Stimulated activated effector memory CD8-positive, alpha-beta T cell treated with anti-CD3 and anti-CD28 coated beads, Interleukin-12 subunit alpha, Interleukin-12 subunit beta, amount 100 ng/mL, for 72 hours (primary cell): ENCODE data around the gene AGAP1.

Experiments
- ATAC-seq: fragments of 150-1000 bp; cut with Tn5 transposase; 2 replicates; pipeline ENCODE4 v1.10.0; 2021
- DNase-seq, 2 donors: peaks; one replicate each; pipeline ENCODE4 v3.0.0; 2021 to 2022; ENCODE audit warnings: low spot score in 2 of 2
- H3K27ac Mint-ChIP-seq: one replicate; pipeline ENCODE4 v1.8.0; 2022; ENCODE audit warnings: mild to moderate bottlenecking, mixed read lengths
- H3K36me3 Mint-ChIP-seq: one replicate; pipeline ENCODE4 v1.8.0; 2022; ENCODE audit warnings: mild to moderate bottlenecking, mixed read lengths
- H3K4me1 Mint-ChIP-seq: one replicate; pipeline ENCODE4 v1.8.0; 2022; ENCODE audit warnings: mixed read lengths
- H3K4me3 Mint-ChIP-seq: one replicate; pipeline ENCODE4 v1.8.0; 2022; ENCODE audit warnings: mild to moderate bottlenecking, mixed read lengths
- H3K9me3 Mint-ChIP-seq: one replicate; pipeline ENCODE4 v1.8.0; 2022; ENCODE audit warnings: mixed read lengths

Gene AGAP1

DNA sequence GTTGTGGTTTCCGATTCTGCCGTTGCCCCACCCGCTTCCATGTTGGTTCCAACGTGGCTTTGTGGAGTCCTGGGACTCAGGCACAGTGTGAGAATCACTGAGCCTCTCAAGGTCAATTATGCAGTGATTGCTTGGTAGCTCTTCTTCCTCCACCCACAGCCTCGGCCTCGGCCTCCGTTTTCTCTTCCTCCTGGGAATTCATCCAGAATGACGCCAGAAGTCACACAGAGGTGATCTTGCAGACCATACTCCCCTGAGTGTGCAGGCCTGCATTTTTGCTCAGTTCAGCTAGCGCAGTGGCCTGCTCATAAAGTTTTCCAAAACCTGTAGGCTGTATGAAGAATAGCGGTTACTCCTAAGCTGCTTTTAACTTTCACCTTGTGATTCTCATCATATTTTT is 401.0 kb downstream of the AGAP1 start:
- no peak overlapping the region for H3K27ac Mint-ChIP-seq
- DNase-seq (no peak), ATAC-seq (no peak)
- H3K4me1 Mint-ChIP-seq = no peaks in the 10 kb centered on the region
- no peak overlapping the region for H3K4me3 Mint-ChIP-seq
- H3K36me3 Mint-ChIP-seq = no peaks in the 10 kb centered on the region
- H3K9me3 Mint-ChIP-seq = no peaks in the 10 kb centered on the region

DNA sequence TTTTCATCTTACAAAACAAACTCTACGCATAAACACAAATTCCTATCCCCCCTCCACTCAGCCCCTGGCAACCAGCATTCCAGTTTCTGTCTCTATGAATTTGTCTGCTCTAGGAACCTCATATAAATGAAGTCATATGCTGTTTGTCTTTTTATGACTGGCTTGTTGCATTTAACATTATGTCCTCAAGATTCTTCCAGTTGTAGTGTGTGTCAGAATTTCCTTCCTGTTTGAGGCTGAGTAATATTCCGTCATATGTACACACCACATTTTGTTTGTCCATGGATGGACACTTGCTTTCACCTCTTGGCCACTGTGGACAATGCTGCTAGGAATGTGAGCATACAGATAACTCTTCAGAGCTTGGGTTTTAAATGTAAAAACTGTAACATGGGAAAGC is 402.2 kb downstream of the AGAP1 start:
- H3K36me3 Mint-ChIP-seq = no peaks in the 10 kb centered on the region
- H3K9me3 Mint-ChIP-seq = no peaks in the 10 kb centered on the region
- H3K4me3 Mint-ChIP-seq = no peak overlapping the region
- DNase-seq (no peak), ATAC-seq (no peak)
- no peak overlapping the region for H3K27ac Mint-ChIP-seq
- no peaks in the 10 kb centered on the region for H3K4me1 Mint-ChIP-seq

DNA sequence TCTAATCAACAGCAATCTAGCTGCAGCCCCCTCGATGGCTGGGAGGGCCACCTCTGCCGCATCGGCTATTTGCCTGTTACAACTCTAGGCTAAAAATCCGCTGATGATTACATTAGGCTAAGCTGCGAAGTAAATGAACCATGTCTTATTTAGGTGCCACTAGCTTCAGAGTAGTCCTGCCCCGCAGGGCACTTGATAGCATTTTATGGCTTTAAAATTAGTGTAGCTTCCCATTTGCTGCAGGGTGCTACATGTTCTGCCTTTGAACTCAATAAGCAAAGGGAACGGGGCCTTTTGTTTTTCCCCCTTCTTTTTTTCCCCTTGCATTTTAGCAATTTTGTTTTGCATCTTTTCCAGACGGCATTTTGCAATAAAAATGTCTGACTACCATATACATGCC is 404.1 kb downstream of the AGAP1 start:
- no peak for ATAC-seq
- H3K9me3 Mint-ChIP-seq = no peaks in the 10 kb centered on the region
- no peak for DNase-seq
- no peaks in the 10 kb centered on the region for H3K4me1 Mint-ChIP-seq
- H3K4me3 Mint-ChIP-seq = no peak overlapping the region
- H3K27ac Mint-ChIP-seq = no peak overlapping the region
- H3K36me3 Mint-ChIP-seq = no peaks in the 10 kb centered on the region

DNA sequence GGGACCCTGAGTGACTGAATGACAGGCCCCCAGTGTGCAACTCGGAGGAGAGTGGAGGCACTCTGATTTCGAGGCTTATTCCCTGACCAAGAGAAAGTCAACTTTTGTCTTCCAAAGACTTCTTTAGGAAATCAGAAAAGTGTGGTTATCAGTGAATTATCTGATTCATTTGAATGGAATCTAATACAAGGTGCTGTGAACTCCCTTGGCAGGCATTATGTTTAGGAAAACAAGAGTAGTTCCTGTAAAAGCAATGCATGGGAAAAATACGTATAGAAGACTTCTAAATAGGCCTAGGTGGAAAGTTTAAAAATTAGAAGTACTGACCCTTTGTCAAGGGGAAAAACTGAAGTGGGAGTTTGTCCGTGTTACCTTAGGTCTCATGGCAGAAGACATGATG is 404.9 kb downstream of the AGAP1 start:
- no peaks in the 10 kb centered on the region for H3K4me1 Mint-ChIP-seq
- no peak overlapping the region for H3K4me3 Mint-ChIP-seq
- ATAC-seq = no peak
- H3K9me3 Mint-ChIP-seq = no peaks in the 10 kb centered on the region
- no peak overlapping the region for H3K27ac Mint-ChIP-seq
- H3K36me3 Mint-ChIP-seq = no peaks in the 10 kb centered on the region
- DNase-seq = no peak

DNA sequence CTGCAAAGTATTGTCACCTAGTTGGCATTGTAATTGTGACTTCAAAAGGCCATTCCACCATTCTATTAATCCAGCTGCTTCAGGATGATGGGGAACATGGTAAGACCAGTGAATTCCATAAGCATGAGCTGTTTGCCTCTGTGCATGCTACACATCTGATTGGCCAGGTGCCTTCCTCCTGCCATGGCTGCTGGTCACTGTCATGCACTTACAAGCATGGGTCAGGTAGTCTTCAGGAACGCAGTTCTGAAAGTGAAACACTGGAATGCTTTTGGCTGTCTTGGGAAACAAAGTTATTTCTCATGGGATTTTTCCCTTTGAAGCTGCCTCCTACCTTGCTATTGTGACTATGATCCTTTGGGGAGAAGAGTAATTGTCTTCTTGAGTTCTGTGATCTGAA is 406.8 kb downstream of the AGAP1 start:
- no peak for ATAC-seq
- H3K4me1 Mint-ChIP-seq = no peaks in the 10 kb centered on the region
- H3K4me3 Mint-ChIP-seq = no peak overlapping the region
- H3K36me3 Mint-ChIP-seq = no peaks in the 10 kb centered on the region
- H3K9me3 Mint-ChIP-seq = no peaks in the 10 kb centered on the region
- DNase-seq = no peak
- no peak overlapping the region for H3K27ac Mint-ChIP-seq

DNA sequence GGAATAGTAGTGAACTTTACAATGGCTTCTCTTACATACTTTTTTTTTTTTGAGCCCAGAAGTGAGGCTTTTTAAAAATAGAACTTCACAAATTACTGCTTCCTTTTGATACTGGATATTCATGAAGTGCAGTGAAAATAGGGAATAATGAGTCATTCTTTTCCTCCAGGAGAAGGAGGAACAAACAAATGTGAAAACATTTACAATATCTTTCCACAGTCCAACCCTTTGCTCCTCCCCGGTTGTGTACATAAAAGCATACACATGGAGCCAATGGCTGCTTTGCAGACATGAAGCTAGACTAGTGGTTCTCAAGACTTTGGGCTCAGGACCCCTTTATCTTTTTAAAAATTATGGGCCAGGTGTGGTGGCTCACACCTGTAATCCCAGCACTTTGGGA is 407.4 kb downstream of the AGAP1 start:
- H3K27ac Mint-ChIP-seq = no peak overlapping the region
- no peaks in the 10 kb centered on the region for H3K4me1 Mint-ChIP-seq
- no peaks in the 10 kb centered on the region for H3K9me3 Mint-ChIP-seq
- no peak overlapping the region for H3K4me3 Mint-ChIP-seq
- H3K36me3 Mint-ChIP-seq = no peaks in the 10 kb centered on the region
- DNase-seq = no peak
- ATAC-seq = no peak

DNA sequence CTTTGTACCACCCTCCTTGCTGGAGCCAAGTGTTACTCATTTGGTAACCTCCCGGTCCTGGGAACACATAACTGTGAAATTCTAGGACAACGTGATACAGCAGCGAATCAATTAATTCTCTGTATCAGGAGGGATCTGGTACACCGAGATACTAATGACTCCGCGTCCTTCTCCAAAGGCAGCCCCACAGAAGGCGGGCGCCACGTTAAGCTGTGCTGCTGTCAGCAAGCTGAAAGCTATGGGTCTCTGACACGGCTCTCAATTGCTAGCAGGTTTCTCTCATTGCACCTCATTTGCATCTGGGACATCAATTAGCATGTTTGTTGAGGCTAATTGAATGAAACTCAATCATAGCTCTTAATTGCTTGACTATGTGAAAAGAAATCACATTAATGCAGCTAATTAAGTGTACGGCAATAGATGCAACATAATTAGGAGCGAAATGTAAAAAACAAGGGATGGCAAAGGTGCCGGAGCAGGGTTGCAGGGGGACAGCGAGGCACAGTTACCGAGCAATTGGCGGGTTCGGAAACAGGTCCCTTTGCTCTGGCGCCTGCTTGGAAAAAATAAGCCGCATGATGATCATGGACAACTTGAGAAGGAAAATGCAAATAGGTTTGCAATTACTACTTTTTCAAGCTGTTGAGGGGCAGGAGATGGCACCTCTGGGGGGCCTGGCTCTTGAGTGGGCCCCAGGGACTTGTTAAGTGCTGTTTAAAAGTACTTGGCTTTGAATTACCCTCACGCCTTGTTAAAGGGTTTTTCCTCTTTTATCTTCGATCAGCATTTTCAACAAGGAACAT is 410.1 kb downstream of the AGAP1 start:
- ATAC-seq (no peak), DNase-seq (no peak)
- no peak overlapping the region for H3K27ac Mint-ChIP-seq
- no peaks in the 10 kb centered on the region for H3K9me3 Mint-ChIP-seq
- H3K36me3 Mint-ChIP-seq = peaks cover 9% of the 10 kb centered on the region
- H3K4me3 Mint-ChIP-seq = no peak overlapping the region
- H3K4me1 Mint-ChIP-seq = peaks cover 5% of the 10 kb centered on the region

DNA sequence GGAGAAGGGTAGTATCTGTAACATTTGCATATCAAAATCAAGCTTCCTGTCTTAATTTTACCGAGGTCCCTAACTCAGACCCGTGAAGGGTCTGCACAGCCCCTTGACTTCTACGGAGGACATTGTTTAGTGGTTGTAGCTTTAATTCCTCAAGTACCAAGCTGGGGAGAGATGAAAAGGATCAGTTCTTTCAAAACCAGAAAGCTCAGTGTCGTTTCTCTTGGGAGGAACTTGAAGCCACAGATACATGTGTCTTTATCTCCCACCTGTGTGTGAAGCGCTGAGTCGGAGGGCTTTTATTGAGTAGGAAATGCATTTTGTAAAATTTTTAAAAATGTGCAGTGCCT is 410.7 kb downstream of the AGAP1 start:
- Mint-ChIP-seq H3K4me1 (peaks cover 5% of the 10 kb centered on the region), H3K9me3 (no peaks in the 10 kb centered on the region), H3K27ac (no peak overlapping the region), H3K36me3 (peaks cover 9% of the 10 kb centered on the region), H3K4me3 (no peak overlapping the region)
- ATAC-seq = no peak
- DNase-seq = no peak

DNA sequence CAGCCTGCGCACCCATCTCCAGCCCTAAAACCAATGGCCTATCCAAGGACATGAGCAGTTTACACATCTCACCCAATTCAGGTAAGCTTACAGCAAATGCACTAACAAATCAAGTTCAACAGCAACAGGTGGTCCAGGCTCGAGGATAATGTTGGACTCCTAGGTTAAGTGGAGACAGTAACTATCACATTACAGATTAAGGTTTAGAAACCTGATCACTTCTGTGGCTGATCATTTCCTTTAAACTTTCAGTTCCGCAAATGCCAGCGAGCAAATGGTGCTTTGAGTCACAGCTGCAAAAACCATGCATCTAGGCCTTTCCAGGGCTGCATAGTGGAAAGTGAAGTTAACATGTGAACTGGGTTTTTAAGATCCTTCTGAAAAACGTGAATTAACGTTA is 415.0 kb downstream of the AGAP1 start:
- no peak overlapping the region for H3K27ac Mint-ChIP-seq
- H3K4me3 Mint-ChIP-seq = no peak overlapping the region
- peaks cover 9% of the 10 kb centered on the region for H3K36me3 Mint-ChIP-seq
- H3K9me3 Mint-ChIP-seq = no peaks in the 10 kb centered on the region
- ATAC-seq (no peak), DNase-seq (no peak)
- H3K4me1 Mint-ChIP-seq = peaks cover 5% of the 10 kb centered on the region

DNA sequence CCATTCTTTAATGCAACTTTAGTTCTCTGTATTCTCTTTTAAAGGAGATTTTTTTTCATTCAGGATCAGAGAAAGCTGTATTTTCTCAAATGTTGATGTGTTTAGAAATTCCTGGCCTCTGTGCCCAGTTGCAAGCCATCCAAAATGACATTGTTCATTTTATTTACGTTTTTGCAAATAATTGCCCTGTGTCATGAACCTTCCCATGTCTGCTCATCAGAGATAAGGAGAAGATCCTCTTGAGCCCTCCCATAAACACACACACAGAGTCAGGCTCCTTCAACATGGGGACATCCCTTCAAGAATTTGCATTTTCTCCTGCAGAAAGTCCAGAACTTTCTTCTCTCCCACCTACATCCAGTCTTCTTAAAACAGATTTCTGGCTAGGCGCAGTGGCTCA is 415.5 kb downstream of the AGAP1 start:
- Mint-ChIP-seq H3K9me3 (no peaks in the 10 kb centered on the region), H3K36me3 (peaks cover 13% of the 10 kb centered on the region), H3K4me1 (peaks cover 5% of the 10 kb centered on the region), H3K4me3 (no peak overlapping the region), H3K27ac (no peak overlapping the region)
- DNase-seq (no peak), ATAC-seq (no peak)

DNA sequence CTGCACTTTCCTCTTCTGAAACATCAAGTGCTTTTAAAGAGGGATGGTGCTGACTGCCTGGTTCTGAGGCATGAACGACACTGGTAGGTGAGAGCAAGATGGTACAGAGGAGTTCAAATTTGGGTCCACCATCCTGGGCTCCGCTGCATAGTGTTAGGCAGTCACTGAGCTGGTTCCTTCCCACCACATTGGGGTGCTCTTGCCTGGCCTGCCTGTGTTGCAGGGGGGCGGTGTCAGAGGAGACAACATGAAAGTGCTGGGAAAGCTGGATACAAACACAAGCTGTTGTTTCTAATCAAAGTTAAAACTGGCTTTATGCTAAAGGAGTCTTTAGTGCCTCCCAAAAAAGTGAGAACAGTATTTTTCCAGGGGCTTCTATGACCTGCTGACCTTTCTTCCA is 416.2 kb downstream of the AGAP1 start:
- DNase-seq (no peak), ATAC-seq (no peak)
- Mint-ChIP-seq H3K36me3 (peaks cover 19% of the 10 kb centered on the region), H3K4me1 (peaks cover 5% of the 10 kb centered on the region), H3K27ac (no peak overlapping the region), H3K4me3 (no peak overlapping the region), H3K9me3 (peaks cover 4% of the 10 kb centered on the region)

DNA sequence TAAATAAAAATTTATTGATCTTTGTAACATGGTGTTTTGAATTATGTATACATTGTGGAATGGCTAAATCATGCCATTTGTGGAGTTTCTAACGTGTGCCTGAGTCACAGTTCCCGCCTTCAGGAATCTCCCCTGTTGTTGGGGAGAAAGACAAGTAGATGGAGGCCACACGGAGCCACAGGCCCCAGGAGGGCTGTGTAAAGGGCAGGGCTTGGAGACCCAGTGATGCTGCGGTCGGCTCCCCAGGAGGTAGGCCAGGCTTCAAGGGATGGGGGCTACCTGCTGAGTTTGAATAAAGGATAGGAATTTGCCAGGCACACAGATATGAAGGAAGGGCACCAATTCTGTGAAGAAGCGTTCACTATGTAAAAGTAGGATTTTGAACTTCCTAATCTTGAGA is 417.3 kb downstream of the AGAP1 start:
- Mint-ChIP-seq H3K9me3 (peaks cover 7% of the 10 kb centered on the region), H3K4me3 (no peak overlapping the region), H3K4me1 (peaks cover 5% of the 10 kb centered on the region), H3K27ac (no peak overlapping the region), H3K36me3 (peaks cover 26% of the 10 kb centered on the region)
- DNase-seq (no peak), ATAC-seq (no peak)

DNA sequence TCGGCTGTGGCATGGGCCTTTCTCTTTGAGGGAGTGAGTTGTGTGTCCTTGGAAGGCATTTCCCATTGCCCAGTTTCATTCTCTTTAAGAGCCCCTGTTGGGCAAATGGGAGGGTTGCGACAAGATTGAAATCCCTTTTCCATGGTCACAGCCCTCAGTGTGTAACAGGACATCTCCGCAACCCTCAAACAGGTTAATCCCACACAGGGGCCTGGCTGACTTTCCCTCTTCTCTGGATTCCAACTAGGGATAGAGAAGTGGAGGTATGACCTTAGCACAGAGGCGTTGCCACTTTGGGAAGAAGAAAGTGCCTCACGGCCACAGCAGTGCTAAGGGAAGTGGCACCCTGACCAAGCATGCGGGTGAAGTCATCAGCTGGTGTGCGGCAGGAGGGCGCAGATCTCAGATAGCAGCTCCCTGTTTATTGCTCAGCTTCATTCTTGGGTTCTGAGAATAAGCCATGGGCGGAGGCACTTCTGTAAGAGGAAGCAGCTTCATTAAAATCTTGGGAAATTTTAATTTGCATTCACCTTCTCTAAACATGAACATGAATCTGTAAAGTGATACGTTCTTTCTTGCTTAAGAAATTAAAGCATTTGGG is 417.9 kb downstream of the AGAP1 start:
- no peak for ATAC-seq
- no peak for DNase-seq
- Mint-ChIP-seq H3K4me3 (no peak overlapping the region), H3K9me3 (peaks cover 7% of the 10 kb centered on the region), H3K36me3 (peaks cover 26% of the 10 kb centered on the region), H3K27ac (no peak overlapping the region), H3K4me1 (peaks cover 5% of the 10 kb centered on the region)

DNA sequence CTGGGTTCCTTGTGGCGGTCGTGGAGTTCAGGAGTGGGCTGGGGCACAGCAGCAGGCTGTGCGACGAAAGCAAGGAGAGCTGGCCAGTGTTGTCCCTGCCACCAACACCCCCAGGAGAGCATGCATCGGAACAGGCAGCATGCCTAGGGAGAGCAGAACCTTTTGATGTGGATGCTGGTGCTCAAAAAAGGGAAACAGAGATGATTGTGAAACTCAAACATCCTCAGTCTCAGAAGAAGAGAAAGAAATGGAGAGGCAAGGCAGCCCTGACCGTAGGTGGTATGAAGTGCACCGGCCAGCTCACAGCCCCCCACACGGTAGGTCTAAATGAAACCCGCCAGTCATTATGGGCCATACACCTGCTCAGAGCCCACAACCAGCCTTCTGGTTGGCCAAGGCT is 420.9 kb downstream of the AGAP1 start:
- ATAC-seq (no peak), DNase-seq (no peak)
- H3K36me3 Mint-ChIP-seq = peaks cover 17% of the 10 kb centered on the region
- no peaks in the 10 kb centered on the region for H3K4me1 Mint-ChIP-seq
- H3K27ac Mint-ChIP-seq = no peak overlapping the region
- no peak overlapping the region for H3K4me3 Mint-ChIP-seq
- peaks cover 7% of the 10 kb centered on the region for H3K9me3 Mint-ChIP-seq

DNA sequence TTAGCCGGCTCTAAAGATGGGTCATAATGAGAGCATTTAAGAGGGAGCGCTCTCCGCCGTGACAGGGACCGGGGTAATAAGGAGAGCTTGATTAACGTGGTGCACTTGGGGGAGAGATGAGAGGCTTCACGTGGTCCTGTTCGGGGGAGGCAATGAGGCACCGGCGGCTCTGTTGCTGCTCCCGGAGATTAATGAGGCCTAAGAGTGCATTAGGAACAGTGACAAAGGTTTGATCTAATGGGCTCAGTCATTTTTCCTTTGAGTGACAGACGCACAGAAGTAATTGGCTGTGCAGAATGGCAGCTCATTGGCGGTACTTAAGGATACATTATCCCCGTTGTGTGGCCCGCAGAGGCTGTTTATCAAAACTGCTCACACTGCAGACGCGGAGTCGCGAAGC is 423.7 kb downstream of the AGAP1 start:
- Mint-ChIP-seq H3K4me3 (no peak overlapping the region), H3K27ac (no peak overlapping the region), H3K36me3 (peaks cover 17% of the 10 kb centered on the region), H3K4me1 (no peaks in the 10 kb centered on the region), H3K9me3 (peaks cover 7% of the 10 kb centered on the region)
- ATAC-seq (no peak), DNase-seq (no peak)

DNA sequence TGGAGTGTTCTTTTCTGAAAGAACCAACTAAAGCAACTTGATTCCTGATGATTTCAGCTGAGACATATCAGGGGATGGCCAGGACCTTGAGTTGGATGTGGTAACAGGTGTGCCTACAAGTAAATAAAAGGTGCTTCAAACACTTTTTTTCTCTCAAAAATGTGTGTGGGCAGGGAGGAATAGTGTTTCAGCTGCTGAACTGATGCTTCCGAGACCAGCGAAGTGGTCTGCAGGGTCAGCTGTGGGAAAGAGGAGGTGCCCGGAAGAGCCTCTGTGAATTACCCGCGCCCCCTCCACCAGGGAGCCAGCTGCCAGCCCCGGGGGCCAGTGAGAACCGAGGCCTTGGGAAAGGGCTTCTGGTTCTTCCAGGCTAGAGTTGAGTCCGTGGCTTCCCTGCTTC is 425.0 kb downstream of the AGAP1 start:
- no peak for ATAC-seq
- Mint-ChIP-seq H3K36me3 (peaks cover 17% of the 10 kb centered on the region), H3K4me1 (no peaks in the 10 kb centered on the region), H3K27ac (peak overlapping the region; percentile 44), H3K4me3 (no peak overlapping the region), H3K9me3 (peaks cover 7% of the 10 kb centered on the region)
- DNase-seq = no peak
